GM03348 (cell line): ENCODE measurements around the gene DYRK2.

Experiments
- DNase-seq: peaks from one replicate; pipeline ENCODE4 v3.0.0; 2012; ENCODE audit warnings: low spot score

Gene DYRK2

DNA sequence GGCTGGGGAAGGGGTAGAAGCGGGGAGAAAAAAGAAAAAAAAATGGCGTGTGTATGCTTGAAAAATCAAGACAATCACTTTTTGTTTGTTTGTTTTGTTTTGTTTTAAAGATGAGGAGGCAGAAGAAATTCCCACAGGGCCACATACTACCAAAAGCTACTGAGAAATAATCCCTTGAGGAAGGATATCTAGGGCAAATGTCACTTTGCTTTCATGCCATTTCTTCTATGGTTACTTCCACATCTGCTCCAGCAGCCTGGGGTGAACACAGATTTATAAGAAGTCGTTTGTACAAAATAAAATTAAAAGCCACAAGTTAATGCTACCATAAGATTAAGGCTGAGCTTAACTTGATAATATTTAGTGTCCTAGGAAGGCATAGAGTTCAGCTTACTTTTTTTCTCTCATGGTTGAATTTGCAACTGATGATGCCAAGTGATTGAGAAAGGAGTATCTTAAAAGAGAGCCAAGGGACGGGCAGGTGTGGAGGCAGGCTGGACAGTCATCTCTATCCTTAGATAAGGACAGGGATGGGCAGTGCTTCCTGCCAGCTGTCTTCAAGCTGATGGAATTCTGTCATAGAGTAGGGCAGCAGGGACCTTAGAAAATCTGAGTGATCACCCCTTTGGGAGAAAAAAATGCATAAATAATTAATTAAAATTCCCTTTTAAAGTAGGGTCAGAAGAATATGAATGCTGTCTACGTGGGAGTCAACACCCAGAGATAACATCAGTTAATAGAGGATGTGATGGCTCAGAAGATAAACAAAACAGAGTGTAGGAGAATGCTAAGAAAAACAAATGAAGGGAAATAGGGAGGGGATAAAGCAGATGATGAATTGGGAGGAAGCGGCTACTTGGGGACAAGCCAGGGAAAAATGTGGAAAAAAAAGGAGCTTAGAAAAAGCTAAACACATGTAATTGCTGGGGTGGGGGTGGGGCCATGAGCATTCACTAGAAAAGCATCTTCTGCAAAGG lies 57.1 kb downstream of the DYRK2 start:
- DNase-seq, result peak; percentile 49

DNA sequence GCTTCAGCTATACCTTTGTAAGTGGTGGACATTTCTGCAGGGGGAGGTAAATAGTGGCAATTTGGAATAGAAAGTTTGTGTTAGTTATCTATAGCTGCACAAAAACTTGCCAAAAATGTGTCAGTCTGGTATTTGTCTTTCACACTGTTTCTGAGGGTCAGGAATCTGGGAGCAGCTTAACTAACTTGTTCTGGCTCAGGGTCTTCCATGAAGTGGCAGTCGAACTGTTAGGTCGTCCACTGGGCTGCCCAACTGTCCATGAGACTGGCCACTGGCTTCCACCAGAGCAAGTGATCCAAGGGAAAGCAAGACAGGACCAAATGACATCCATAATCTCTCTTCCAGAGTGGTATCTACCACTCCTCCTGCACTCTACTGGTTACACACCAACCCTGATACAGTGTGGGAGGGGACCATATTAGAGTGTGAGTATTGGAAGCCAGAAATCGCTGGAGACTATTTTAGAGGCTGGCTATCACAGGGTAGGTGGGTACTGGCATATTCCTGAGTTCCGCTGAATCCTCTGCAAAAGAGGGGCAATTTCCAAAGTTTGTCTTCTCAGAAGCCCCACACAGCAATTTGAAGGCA lies 60.9 kb downstream of the DYRK2 start:
- no peak for DNase-seq

DNA sequence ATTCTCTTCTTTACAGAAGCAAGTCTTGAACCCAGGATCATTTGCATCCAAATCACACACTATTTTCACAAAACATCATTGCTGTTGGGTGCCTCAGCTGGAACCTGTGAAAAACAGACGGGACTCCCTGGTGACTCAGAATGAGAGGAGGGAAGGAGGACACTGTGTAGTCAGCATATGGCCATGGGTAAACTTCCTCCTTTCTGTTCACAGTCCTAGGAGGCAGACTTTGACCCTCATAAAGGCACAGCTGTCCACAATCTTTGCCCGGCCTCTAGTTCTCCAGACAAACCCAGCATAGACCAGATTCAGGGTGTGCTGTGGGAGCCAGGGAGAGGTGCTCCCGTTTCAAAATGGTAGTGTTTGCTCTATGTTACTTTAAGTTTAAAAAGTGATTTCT lies 62.0 kb downstream of the DYRK2 start:
- DNase-seq, result no peak

DNA sequence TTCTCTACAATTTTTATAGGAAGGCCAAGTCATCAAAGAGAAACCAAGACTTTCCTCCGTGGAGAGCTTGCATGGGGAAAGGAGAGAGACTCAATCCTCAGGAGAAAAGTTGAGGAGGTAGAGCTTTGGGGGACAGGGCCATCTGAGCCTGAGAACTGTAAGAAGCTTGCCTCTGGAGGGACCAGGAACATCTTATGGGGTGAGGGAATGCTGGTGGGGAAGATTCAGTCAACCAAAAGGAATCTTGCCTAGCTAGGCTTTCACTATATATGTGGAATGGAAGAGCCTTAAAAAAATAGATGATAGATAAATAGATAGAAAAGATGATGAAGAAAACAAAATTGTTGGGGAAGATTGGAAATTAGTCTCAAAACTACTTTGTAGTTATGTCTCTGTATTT lies 63.5 kb downstream of the DYRK2 start:
- DNase-seq, result no peak

DNA sequence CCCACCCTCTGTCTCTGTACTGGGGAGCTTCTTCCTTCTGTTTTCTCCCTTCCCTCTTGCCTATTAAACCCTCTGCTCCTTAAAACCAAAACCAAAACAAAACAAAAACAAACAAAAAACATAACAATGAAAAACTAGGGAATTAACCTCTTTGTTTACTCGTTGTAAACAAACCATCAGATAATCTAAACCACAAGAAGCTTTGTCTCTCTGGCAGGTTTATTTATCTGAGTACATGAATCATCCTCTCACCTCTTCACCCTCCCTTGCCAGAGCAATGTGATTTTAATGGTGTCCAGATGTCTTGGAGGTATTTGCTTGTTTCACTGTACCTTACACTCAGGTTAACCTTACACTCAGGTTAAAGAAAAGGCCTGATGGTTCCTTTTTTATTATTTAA lies 66.1 kb downstream of the DYRK2 start:
- no peak for DNase-seq
